Calu3 (cell line): Measurements from ENCODE around the gene CCL18. TPM values are rescaled to one million over a fixed set of nuclear protein-coding genes. Genes with fewer than 3 reads are reported as not detected.
"Not testable (repeated sequence)": the region's sequence is repeated elsewhere in the genome, so short reads cannot be mapped to it uniquely, and the experiment has no call there.

ENCODE experiments used
- BruUV-seq: library from RNA; stranded (reverse); fragments of 400-500 nt; replicated peaks from 2 replicates; lab custom pipeline; 2021; lab: Mats Ljungman, UMichigan
- CTCF ChIA-PET: fragments of 300-600 bp; sonication (Branson Sonifier 250); formaldehyde crosslinking; loops from one replicate; lab custom pipeline; 2022; ENCODE audit warnings: antibody characterized with exemption; lab: Charles Lee
- DNase-seq: peaks from one replicate; pipeline ENCODE4 v3.0.0; 2022
- H3K27ac Mint-ChIP-seq: one replicate; pipeline ENCODE4 v1.8.0; 2022; ENCODE audit warnings: mixed read lengths; ENCODE audit not compliant: unreplicated experiment
- H3K27me3 Mint-ChIP-seq: one replicate; pipeline ENCODE4 v1.8.0; 2022; ENCODE audit warnings: mixed read lengths; ENCODE audit not compliant: unreplicated experiment
- H3K36me3 Mint-ChIP-seq: one replicate; pipeline ENCODE4 v1.8.0; 2022; ENCODE audit warnings: mild to moderate bottlenecking, moderate library complexity, mixed read lengths; ENCODE audit not compliant: insufficient read depth, unreplicated experiment
- H3K4me1 Mint-ChIP-seq: one replicate; pipeline ENCODE4 v1.8.0; 2022; ENCODE audit warnings: mild to moderate bottlenecking, low read depth, mixed read lengths; ENCODE audit not compliant: unreplicated experiment
- H3K4me3 Mint-ChIP-seq: one replicate; pipeline ENCODE4 v1.8.0; 2022; ENCODE audit warnings: mild to moderate bottlenecking, low read depth, moderate library complexity, mixed read lengths; ENCODE audit not compliant: unreplicated experiment
- H3K9me3 Mint-ChIP-seq: one replicate; pipeline ENCODE4 v1.8.0; 2022; ENCODE audit warnings: low read depth, mixed read lengths; ENCODE audit not compliant: unreplicated experiment
- CTCF ChIP-seq: fragments of 200-600 bp; IDR thresholded peaks from one replicate; pipeline ENCODE4 v1.8.0; 2022; ENCODE audit warnings: antibody characterized with exemption; ENCODE audit not compliant: unreplicated experiment
- intact Hi-C: fragments of 100-400 bp; cut with micrococcal nuclease; formaldehyde crosslinking; loops from one replicate; pipeline ENCODE4 v1.10.0; 2022; ENCODE audit not compliant: unreplicated experiment
- total RNA-seq: library from RNA; stranded (reverse); gene quantifications from 2 replicates; pipeline ENCODE4 v1.2.3, GENCODE V29; 2022

The CCL18 gene
- total RNA-seq, 1 experiment from 2014 or later: not detected

GRCh38 chr17:36094232-36094631 lies 30.2 kb downstream of the CCL18 start:
- CTCF ChIA-PET: no interaction called here
- H3K27ac Mint-ChIP-seq: no peak overlapping the region
- no peak overlapping the region for H3K4me3 Mint-ChIP-seq
- H3K9me3 Mint-ChIP-seq: no peaks in the 10 kb centered on the region
- H3K27me3 Mint-ChIP-seq: peaks cover 77% of the 10 kb centered on the region
- H3K36me3 Mint-ChIP-seq: no peaks in the 10 kb centered on the region
- no peaks in the 10 kb centered on the region for H3K4me1 Mint-ChIP-seq
- no peak for DNase-seq
- intact Hi-C loops: no loop called here
- BruUV-seq: no TSS peak
- TF ChIP-seq CTCF: no peak

DNA sequence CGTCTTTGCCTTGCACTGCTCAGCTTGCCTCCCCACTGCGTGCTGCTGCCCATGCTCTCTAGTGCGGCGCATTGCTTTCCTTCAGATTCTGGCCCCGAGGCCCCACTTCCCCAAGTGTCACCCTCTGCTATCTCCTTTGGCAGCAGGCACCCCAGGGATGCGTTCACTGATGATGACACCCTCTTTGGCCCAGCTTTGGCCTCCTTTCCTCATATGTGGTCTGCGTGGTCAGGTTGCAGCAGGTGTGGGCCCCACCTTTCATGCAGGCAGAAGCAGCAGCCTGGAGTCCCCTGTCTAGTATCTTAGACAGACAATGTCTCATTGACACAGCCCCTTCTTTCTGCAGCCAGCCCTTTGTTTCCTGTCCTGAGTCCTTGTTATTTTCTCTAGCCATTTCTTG lies 30.7 kb downstream of the CCL18 start:
- H3K4me1 Mint-ChIP-seq: no peaks in the 10 kb centered on the region
- DNase-seq: no peak
- H3K27ac Mint-ChIP-seq: no peak overlapping the region
- no peaks in the 10 kb centered on the region for H3K9me3 Mint-ChIP-seq
- BruUV-seq: no TSS peak
- no peak overlapping the region for H3K4me3 Mint-ChIP-seq
- H3K27me3 Mint-ChIP-seq: peaks cover 77% of the 10 kb centered on the region
- CTCF ChIA-PET: no interaction called here
- no peaks in the 10 kb centered on the region for H3K36me3 Mint-ChIP-seq
- TF ChIP-seq CTCF: no peak
- intact Hi-C loops: no loop called here

DNA sequence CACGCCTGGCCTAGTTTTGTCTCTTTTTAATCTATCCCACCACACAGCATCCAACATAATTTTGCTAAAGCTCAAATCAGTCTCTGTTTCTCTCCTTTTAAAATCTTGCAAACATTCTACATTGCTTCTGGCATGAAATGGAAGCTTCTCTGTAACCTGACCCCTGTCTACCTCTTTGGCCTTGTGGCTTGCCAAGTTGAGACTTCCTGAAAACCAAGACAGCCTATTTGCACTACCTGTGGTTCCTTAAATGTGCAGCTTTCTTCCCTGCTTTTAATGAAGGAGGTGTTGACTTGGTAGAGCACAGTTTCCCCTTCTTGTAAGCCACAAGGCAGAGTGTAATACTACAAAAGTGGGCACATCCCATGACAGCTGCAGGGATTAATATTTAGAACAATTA lies 31.9 kb downstream of the CCL18 start:
- intact Hi-C loops: no loop called here
- H3K4me1 Mint-ChIP-seq: no peaks in the 10 kb centered on the region
- no peak for TF ChIP-seq CTCF
- DNase-seq: no peak
- peaks cover 80% of the 10 kb centered on the region for H3K27me3 Mint-ChIP-seq
- no TSS peak for BruUV-seq
- no peak overlapping the region for H3K27ac Mint-ChIP-seq
- CTCF ChIA-PET: no interaction called here
- H3K36me3 Mint-ChIP-seq: no peaks in the 10 kb centered on the region
- no peaks in the 10 kb centered on the region for H3K9me3 Mint-ChIP-seq
- no peak overlapping the region for H3K4me3 Mint-ChIP-seq

- H3K27ac Mint-ChIP-seq, CTCF ChIA-PET, H3K9me3 Mint-ChIP-seq, intact Hi-C loops, BruUV-seq, H3K4me3 Mint-ChIP-seq, H3K4me1 Mint-ChIP-seq, H3K36me3 Mint-ChIP-seq, DNase-seq: not testable (repeated sequence)
- peaks cover 74% of the 10 kb centered on the region for H3K27me3 Mint-ChIP-seq
Measured at GRCh38 chr17:36099004-36099403, 34.9 kb downstream of the CCL18 start.

DNA sequence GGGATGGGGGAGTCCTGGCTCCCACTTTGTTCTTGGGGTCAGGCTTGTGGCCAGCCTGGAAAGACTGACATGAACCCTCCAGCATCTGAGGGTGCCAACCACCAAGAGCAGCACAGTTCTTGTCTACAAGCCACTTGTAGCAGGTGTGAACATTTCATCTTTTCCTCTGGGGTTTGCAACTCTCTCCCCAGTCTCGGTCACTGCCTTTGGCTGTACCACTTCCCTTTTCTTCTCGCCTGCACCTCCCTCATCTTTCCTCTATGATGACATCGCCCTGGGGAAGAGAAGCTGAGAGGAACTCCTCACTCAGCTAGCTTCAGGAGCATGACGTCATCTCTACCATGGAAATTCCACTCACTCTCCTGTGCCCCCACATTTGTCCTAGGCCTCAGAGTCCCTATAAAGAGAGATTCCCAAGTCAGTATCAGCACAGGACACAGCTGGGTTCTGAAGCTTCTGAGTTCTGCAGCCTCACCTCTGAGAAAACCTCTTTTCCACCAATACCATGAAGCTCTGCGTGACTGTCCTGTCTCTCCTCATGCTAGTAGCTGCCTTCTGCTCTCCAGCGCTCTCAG lies 39.4 kb downstream of the CCL18 start, which contains the start of gene CCL4:
Gene CCL4 (plus strand): TSS at position 427 of the 575 bp plus-strand sequence. CDS start 79 bp downstream, at position 506.
- H3K27ac Mint-ChIP-seq, H3K4me3 Mint-ChIP-seq, H3K4me1 Mint-ChIP-seq, H3K36me3 Mint-ChIP-seq, DNase-seq, intact Hi-C loops, H3K9me3 Mint-ChIP-seq, BruUV-seq: not testable (repeated sequence)
- H3K27me3 Mint-ChIP-seq: peaks cover 87% of the 10 kb centered on the region
- CTCF ChIA-PET: interaction anchor here (0.6 kb wide), 1 partner anchor 128 kb away, joined by 4 read pairs; no protein-coding TSS in a partner anchor

- H3K4me1 Mint-ChIP-seq, H3K9me3 Mint-ChIP-seq, H3K4me3 Mint-ChIP-seq, H3K36me3 Mint-ChIP-seq, CTCF ChIA-PET, H3K27ac Mint-ChIP-seq, intact Hi-C loops, BruUV-seq, DNase-seq: not testable (repeated sequence)
- peaks cover 87% of the 10 kb centered on the region for H3K27me3 Mint-ChIP-seq
Measured at GRCh38 chr17:36104246-36104645, 40.2 kb downstream of the CCL18 start.
